GM18951 (cell line): ENCODE results near the gene THBS1.

Experiments
- POLR2A ChIP-seq: IDR thresholded peaks from 4 replicates; pipeline ENCODE4 v1.6.1; 2011; ENCODE audit warnings: mild to moderate bottlenecking; ENCODE audit not compliant: insufficient read length, insufficient read depth; ENCODE audit errors: extremely low read depth
- in situ Hi-C: fragments of 300-500 bp; cut with MboI; formaldehyde crosslinking; loops from one replicate; pipeline ENCODE4 v1.12.0; 2022; ENCODE audit warnings: low sequenced_read_pairs, mixed read lengths, inconsistent platforms; ENCODE audit not compliant: unreplicated experiment

Gene THBS1

DNA sequence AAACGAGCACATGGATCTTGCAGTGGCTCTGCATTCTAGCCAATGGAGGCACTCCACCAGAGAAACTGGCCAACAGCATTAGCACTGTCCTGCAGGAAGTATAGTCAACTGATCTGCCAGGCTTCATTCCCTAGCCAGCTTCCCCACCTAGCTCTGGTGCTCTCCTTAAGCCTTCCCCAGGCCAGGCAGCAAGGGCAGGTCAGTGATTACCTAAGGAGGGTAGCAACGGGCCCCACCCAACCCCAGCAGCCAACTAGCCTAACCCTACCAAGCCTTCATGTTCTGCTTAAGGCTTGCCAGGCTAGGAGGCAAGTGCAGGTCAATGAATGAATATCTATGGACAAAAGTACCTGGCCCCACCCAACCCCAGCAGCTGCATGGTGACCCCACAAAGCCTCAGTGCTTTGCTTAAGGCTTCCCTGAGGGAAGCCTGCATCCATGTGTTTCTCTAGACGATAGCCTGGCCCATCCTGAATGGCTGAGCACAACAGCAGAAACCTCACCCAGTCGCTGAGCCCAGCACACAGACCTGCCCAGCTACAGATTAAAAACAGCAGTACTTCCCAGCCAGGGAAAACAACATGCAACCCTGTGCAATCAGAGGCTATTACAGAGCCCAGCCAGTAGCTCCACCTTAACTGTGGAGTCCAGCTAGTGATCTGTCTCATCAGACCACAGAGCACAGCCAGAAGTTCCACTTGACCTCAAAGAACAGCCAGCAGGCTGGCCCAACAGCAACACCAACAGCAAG lies 28.5 kb downstream of the THBS1 start:
- no peak for TF ChIP-seq POLR2A
- in situ Hi-C loops = no loop called here

DNA sequence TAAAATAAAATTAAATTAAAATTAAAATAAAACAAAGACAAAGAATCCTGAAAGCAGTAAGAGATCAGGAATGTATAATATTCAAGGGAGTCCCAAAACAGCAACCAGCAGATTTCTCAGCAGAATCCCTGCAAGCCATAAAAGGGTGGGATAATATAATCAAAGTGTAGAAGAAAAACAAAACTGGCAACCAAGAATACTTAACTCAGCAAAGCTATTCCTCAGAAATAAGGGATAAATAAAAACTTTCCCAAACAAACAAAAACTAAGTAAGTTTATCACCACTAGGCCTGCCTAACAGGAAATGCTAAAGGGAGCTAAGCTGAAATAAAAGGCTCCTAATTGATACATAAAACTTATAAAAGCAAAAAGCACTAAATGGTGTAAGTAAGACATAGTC lies 29.8 kb downstream of the THBS1 start:
- no peak for TF ChIP-seq POLR2A
- in situ Hi-C loops = no loop called here

DNA sequence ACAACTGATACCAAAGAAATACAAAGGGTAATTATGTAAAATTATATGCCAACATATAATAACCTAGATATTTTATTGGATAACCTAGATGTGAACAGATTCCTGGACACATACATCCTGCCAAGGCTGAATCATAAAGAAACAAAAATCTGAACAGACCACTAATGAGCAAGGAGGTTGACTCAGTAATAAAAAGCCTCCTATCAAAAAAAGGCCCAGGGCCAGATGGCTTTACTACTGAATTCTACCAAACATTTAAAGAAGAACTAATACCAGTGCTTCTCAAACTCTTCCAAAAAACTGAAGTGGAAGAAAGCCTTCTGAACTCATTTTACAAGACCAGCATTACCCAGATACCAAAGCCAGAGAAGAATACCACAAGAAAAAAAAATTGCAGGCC lies 32.4 kb downstream of the THBS1 start:
- in situ Hi-C loops = no loop called here
- TF ChIP-seq POLR2A = no peak

DNA sequence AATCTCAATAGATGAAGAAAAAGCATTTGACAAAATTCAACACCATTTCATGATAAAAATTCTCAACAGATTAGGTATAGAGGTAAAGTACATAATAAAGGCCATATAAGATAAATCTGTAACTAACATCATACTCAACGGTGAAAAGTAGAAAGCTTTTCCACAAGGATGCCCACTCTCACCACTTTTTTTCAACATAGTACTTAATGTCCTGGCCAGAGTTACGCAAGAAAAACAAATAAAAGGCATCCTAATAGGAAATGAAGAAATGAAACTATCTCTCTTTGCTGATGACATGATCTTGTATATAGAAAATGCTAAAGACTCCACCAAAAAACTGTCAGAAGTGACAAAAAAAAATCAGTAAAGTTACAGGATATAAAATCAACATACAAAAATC lies 33.0 kb downstream of the THBS1 start:
- in situ Hi-C loops = no loop called here
- TF ChIP-seq POLR2A = no peak

GRCh38 chr15:39616731-39617455 lies 36.0 kb downstream of the THBS1 start:
- in situ Hi-C loops = no loop called here
- no peak for TF ChIP-seq POLR2A

GRCh38 chr15:39618063-39618823 lies 37.4 kb downstream of the THBS1 start:
- in situ Hi-C loops = no loop called here
- TF ChIP-seq POLR2A = no peak

DNA sequence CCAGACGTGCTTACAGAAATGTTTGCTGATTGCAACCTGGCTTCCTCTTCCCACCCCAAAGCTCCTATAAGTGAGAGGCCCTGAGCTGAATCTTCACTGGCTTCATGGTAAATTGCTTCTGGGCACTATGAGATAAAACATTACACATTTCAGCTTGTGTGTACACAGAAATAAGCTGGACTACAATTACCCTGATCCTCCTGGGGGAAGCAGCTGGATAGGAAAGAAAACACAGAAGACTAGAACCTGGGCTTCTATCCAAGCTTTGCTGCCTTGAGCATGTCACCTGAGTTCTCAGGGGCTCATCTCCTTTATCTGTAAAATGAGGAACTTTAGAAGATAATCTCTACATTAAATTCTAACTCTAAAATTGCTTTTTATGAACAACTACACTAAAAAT lies 40.3 kb downstream of the THBS1 start:
- in situ Hi-C loops = no loop called here
- no peak for TF ChIP-seq POLR2A

- in situ Hi-C loops = no loop called here
- TF ChIP-seq POLR2A = no peak
Observed at GRCh38 chr15:39621976-39622375, 41.1 kb downstream of the THBS1 start.

DNA sequence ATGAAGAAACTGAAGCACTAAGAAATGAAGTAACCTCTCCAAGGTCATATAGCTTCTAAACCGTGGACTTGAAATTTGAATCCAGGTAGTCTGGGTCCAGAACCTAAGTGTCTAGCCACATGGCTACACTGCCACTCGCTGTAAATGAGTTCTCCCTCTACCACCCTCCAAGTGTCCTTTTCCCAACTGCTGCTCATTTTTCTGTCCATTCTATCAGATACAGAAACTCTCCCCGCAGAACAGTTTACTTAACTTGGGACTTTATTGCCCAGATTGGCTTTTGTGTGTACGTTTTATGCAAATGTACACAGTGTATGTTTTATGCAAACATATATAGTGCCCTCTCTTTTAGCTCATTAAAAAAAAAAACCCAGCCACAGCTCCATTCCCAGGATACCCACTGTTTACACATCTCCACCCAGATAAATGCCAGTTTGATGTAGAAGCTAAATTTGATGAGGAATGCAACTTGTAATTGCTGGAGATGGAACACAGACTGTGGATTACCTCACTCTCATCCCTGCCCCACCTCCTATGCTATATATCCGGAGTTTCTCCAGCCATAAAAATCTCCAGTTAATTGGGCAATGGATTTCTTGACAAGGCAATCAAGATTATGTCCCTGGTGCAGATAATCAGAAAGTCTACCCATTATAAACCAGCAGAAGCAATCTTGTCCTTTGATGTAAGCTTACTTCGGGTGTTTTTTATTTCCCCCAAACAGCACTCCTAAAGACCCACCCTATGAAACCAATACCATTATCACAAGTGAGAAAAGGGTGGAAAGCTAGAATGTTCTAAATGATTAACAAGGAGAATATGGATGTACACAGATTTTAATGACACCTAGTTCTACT lies 42.0 kb downstream of the THBS1 start:
- in situ Hi-C loops = no loop called here
- no peak for TF ChIP-seq POLR2A

- in situ Hi-C loops = no loop called here
- no peak for TF ChIP-seq POLR2A
Observed at GRCh38 chr15:39623529-39623931, 42.7 kb downstream of the THBS1 start.

DNA sequence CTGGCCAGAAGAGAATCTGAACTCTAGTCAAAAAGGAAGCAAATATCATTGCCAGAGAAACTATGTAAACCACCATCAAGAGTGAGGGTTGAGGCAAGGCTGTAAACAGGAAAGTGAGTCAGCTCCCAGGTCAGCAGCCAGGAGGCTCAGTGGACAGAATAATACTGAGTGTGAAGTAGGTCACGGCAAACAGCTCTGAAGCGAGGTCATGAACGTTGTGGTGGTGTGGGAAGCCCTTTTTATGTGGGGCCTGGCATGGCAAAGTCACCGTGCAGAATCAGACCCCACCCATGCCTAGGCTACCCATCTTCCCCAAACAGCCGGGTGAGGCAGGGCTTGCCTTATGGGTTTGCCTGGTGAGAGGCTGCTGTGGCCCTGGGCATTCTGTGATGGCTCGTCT lies 43.9 kb downstream of the THBS1 start:
- TF ChIP-seq POLR2A = no peak
- in situ Hi-C loops = no loop called here

DNA sequence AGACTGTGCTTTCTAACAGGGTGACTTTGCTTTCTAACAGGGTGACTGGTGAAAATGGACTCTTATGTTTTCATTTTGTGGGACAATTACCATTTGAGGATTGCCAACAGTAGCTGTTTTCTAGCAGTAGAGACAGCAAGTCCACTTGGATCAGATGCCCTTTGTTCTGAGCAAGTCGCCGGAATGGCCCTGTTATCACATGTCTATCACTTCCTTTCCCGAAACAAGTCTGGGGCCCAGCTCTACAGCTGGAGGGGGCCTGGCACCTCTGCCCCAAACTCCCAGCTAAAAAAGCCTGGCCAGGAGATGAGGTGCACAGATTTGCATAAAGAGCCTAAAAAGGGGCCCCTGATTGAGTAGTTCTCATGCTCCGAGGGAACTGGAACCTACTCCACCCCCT lies 44.6 kb downstream of the THBS1 start:
- in situ Hi-C loops = no loop called here

GRCh38 chr15:39625856-39626255 lies 45.0 kb downstream of the THBS1 start:
- TF ChIP-seq POLR2A = no peak
- in situ Hi-C loops = no loop called here

More for the DNA sequence above, 44.6 kb downstream of the THBS1 start:
- no peak for TF ChIP-seq POLR2A
